K562 (cell line): ENCODE measurements around the gene LY6G6F. TPM values are rescaled to one million over a fixed set of nuclear protein-coding genes. Genes with fewer than 3 reads are reported as not detected.

ENCODE experiments used
- AFF1 ChIP-seq, 2 experiments: fragments of 450-650 bp; IDR thresholded peaks; 2 replicates each; pipeline ENCODE4 v1.6.1; 2018; ENCODE audit warnings: mild to moderate bottlenecking in 2 of 2, low read depth in 1 of 2; ENCODE audit not compliant: partially characterized antibody in 2 of 2
- ARID2 ChIP-seq: fragments of 450-650 bp; IDR thresholded peaks from 2 replicates; pipeline ENCODE4 v1.6.1; 2017; ENCODE audit warnings: antibody characterized with exemption, mild to moderate bottlenecking
- ATF1 ChIP-seq, 2 experiments: fragments of 450-650 bp in 1 of 2; IDR thresholded peaks; 2 replicates each; pipeline ENCODE4 v1.6.1; 2016; ENCODE audit warnings: missing compliant biosample characterization in 1 of 2, missing genetic modification characterization in 1 of 2
- BRF2 ChIP-seq: IDR thresholded peaks from 3 replicates; pipeline ENCODE4 v1.6.1; 2011; ENCODE audit warnings: borderline replicate concordance, mild to moderate bottlenecking; ENCODE audit not compliant: insufficient read length, insufficient read depth
- CC2D1A ChIP-seq: fragments of 450-650 bp; IDR thresholded peaks from 2 replicates; pipeline ENCODE4 v1.6.1; 2017; ENCODE audit warnings: mild to moderate bottlenecking
- FOXO4 ChIP-seq: fragments of 450-650 bp; formaldehyde crosslinking; IDR thresholded peaks from 2 replicates; pipeline ENCODE4 v1.4.0; 2020; ENCODE audit warnings: mild to moderate bottlenecking, moderate library complexity
- FUS ChIP-seq: fragments of 200-400 bp; formaldehyde crosslinking; optimal IDR thresholded peaks from 2 replicates; pipeline ENCODE3; 2017; ENCODE audit warnings: low read depth, low read length
- LCOR ChIP-seq: sonication (generic); formaldehyde crosslinking; IDR thresholded peaks from 2 replicates; pipeline ENCODE4 v1.8.0; 2022; ENCODE audit warnings: mild to moderate bottlenecking, missing genetic modification reagents
- MYBL2 ChIP-seq, 2 experiments: fragments of 450-650 bp in 1 of 2; sonication (generic) in 1 of 2; formaldehyde crosslinking in 1 of 2; IDR thresholded peaks; 2 replicates each; pipeline versions ENCODE4 v1.6.1 to v1.8.1; 2017 to 2022; ENCODE audit warnings: borderline replicate concordance in 1 of 2, inconsistent platforms in 1 of 2, low read depth in 1 of 2, mild to moderate bottlenecking in 1 of 2, missing genetic modification reagents in 1 of 2, moderate library complexity in 1 of 2
- NCOA6 ChIP-seq: fragments of 450-650 bp; IDR thresholded peaks from 2 replicates; pipeline ENCODE4 v1.6.1; 2017; ENCODE audit warnings: mild to moderate bottlenecking
- TOE1 ChIP-seq, 2 experiments: fragments of 450-650 bp in 1 of 2; sonication (generic) in 1 of 2; formaldehyde crosslinking in 1 of 2; IDR thresholded peaks; 2 replicates each; pipeline versions ENCODE4 v1.7.1 to v1.8.0; 2016 to 2022; ENCODE audit warnings: borderline replicate concordance in 2 of 2, mild to moderate bottlenecking in 2 of 2, antibody characterized with exemption in 1 of 2, inconsistent platforms in 1 of 2, low read depth in 1 of 2, missing genetic modification reagents in 1 of 2, moderate library complexity in 1 of 2
- TRIM28 ChIP-seq: fragments of 450-650 bp; IDR thresholded peaks from 2 replicates; pipeline ENCODE4 v1.6.1; 2017
- ZBTB26 ChIP-seq: fragments of 450-650 bp; formaldehyde crosslinking; IDR thresholded peaks from 2 replicates; pipeline ENCODE4 v1.4.0; 2022; ENCODE audit warnings: missing genetic modification characterization
- ZNF124 ChIP-seq: sonication (generic); formaldehyde crosslinking; IDR thresholded peaks from 2 replicates; pipeline ENCODE4 v1.8.1; 2022; ENCODE audit warnings: missing genetic modification reagents
- ZNF217 ChIP-seq: sonication (generic); formaldehyde crosslinking; IDR thresholded peaks from 2 replicates; pipeline ENCODE4 v1.8.0; 2022; ENCODE audit warnings: mild to moderate bottlenecking, missing genetic modification reagents
- ZNF311 ChIP-seq: fragments of 250-450 bp; sonication (Bioruptor Pico); IDR thresholded peaks from 2 replicates; pipeline ENCODE4 v1.4.0; 2020; ENCODE audit warnings: mild to moderate bottlenecking, moderate library complexity
- ZNF699 ChIP-seq: fragments of 250-450 bp; sonication (Bioruptor Pico); IDR thresholded peaks from 2 replicates; pipeline ENCODE4 v1.8.0; 2021; ENCODE audit warnings: mild to moderate bottlenecking, moderate library complexity; ENCODE audit not compliant: insufficient replicate concordance
- polyA plus RNA-seq, 8 experiments: library from polyadenylated mRNA; depleted of rRNA in 4 of 8; stranded (reverse) in 5 of 8; unstranded in 3 of 8; fragments of >200 nt; fragmentation: Nextera tagmentation in 2 of 8; fragmentation: Illumina TruSeq in 1 of 8; extraction: Ambion mirVana in 2 of 8; extraction: Trizol in 1 of 8; gene quantifications; 2 replicates each; pipeline versions ENCODE4 v1.2.1 to v1.2.3, GENCODE V29; 2011 to 2014; ENCODE audit warnings: inconsistent platforms in 1 of 8, missing spikeins in 1 of 8
- total RNA-seq, 7 experiments: library from RNA; depleted of rRNA in 6 of 7; stranded (reverse); fragments of >200 nt in 6 of 7; fragmentation: Illumina TruSeq in 2 of 7; extraction: Trizol in 2 of 7; gene quantifications; 2 replicates each; pipeline versions ENCODE4 v1.2.1 to v1.2.3, GENCODE V29; 2011 to 2021; ENCODE audit warnings: low replicate concordance in 1 of 7

The LY6G6F gene
- total and polyA plus RNA-seq, 9 of the 15 experiments (the other 6 are each of a cell fraction or from before 2014, with no cell fraction given), result 0.14 to 0.50 (median 0.28) TPM; not detected in 2

GRCh38 chr6:31729515-31729978 is 22.9 kb downstream of the LY6G6F start (continued):
- TF ChIP-seq AFF1 (IDR thresholded peaks at IDR 0.05; ENCODE audit: low read depth in 1 of 2, partially characterized antibody in 2 of 2) (peak; percentile 74 to 87), ZNF699 (CRISPR knock-in tag) (no peak), TOE1 (IDR thresholded peaks at IDR 0.05; ENCODE audit: borderline replicate concordance) (no peak), TOE1 (CRISPR knock-in tag; IDR thresholded peaks at IDR 0.05; ENCODE audit: borderline replicate concordance, low read depth) (no peak), FOXO4 (CRISPR knock-in tag) (no peak), ZNF311 (CRISPR knock-in tag) (no peak), FUS (no peak), LCOR (CRISPR knock-in tag) (no peak), ZBTB26 (CRISPR knock-in tag) (no peak), ATF1 (CRISPR knock-in tag; IDR thresholded peaks at IDR 0.05) (no peak), ATF1 (tag; IDR thresholded peaks at IDR 0.05) (no peak), CC2D1A (peak; percentile 97), ZNF124 (CRISPR knock-in tag) (no peak), ARID2 (peak; percentile 94), TRIM28 (no peak; the same call in 1 of the 2 replicates), NCOA6 (no peak), MYBL2 (IDR thresholded peaks at IDR 0.05; ENCODE audit: low read depth) (no peak), MYBL2 (CRISPR knock-in tag; IDR thresholded peaks at IDR 0.05; ENCODE audit: borderline replicate concordance) (no peak), ZNF217 (CRISPR knock-in tag) (no peak; the same call in 1 of the 2 replicates), BRF2 (no peak)
